GM19395 (cell line): ENCODE measurements around the gene BABAM1.

Source experiments
- ATAC-seq: cut with Tn5 transposase; IDR thresholded peaks from one replicate; pipeline ENCODE4 v1.9.1; 2021; ENCODE audit warnings: mild to moderate bottlenecking, moderate library complexity; ENCODE audit not compliant: unreplicated experiment

Gene BABAM1

GRCh38 chr19:17302391-17303166 lies 35.3 kb downstream of the BABAM1 start:
- ATAC-seq, result no peak

GRCh38 chr19:17303167-17303939 lies 36.1 kb downstream of the BABAM1 start, which contains the start of gene ABHD8:
Gene ABHD8 (minus strand): TSS chr19:17303425. CDS start chr19:17301616, 1,809 bp downstream.
- peak; percentile 59 for ATAC-seq

DNA sequence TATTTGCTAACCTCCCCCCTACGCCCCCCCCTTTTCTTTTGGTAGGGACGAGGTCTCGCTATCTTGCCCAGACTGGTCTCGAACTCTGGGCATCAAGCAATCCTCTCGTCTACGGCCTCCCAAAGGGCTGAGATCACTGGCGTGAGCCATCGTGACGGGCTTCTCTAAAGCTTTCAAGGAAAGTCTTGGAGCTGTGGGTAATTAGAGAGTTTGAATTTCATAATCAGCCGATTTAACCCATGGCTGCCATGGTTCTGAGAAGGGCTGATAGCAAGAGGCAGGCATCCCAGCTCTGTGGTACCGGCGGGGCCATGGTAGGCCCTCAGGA lies 36.7 kb downstream of the BABAM1 start:
- no peak for ATAC-seq

- ATAC-seq, result no peak
Observed at GRCh38 chr19:17304386-17305215, 37.4 kb downstream of the BABAM1 start.

GRCh38 chr19:17305216-17305516 lies 37.9 kb downstream of the BABAM1 start:
- ATAC-seq, result no peak

DNA sequence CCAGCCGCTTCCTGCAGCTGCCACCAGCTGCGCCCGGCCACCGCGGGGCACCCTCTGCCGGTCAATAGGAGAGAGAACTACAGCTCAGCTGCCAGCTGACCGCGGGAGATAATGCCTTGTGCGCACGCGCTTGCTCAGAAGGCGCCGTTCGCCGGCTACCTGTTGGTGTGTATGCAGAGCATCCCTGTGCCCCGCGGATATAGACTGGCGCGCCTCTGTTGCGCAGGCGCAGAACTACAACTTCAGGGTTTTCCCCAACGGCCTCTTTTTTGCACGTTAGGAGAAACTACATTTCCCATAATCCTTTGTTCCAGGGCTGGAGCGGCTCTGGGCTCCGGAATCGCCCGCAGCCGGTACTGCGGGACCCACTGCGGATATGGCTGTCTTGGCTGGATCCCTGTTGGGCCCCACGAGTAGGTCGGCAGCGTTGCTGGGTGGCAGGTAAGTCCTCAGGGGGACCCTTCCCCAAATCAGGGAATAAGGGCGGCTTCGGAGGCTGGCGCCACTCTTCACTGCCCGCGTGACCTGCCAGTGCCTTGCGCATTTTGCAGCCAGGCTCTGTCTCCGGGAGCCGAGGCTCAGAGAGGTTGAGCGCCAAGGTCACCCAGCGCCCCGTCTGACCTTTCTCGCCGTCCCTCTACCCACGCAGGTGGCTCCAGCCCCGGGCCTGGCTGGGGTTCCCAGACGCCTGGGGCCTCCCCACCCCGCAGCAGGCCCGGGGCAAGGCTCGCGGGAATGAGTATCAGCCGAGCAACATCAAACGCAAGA lies 38.5 kb downstream of the BABAM1 start, which contains the start of gene MRPL34:
MRPL34 (plus strand) TSS at position 356 of the 768 bp plus-strand sequence; CDS start at position 377, 21 bp downstream.
- peak; percentile 60 for ATAC-seq

- no peak for ATAC-seq
Observed at GRCh38 chr19:17306285-17306714, 39.1 kb downstream of the BABAM1 start.

DNA sequence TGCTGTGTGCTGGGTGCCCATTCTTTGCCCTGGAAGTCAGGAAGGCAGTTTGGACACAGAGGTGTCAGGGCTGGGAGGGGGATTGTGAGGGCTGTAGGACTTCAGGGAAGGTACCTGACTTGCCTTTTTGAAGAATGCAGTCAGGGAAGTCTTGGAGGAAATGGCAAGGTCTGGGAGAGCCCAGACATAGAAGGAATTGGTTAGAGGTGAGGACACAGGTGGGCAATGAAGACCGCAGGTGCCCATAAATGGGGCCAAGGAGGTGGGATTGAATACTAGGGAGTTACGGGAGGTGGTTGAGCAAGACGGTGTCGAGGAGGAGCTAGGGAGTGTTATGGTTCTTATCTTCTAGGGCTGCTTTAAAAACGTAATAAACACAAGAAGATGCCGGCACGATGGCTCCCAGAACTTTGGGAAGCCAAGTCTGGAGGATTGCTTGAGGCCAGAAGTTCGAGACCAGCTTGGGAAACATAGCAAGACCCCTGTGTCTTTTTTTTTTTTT lies 40.7 kb downstream of the BABAM1 start:
- ATAC-seq, result no peak

GRCh38 chr19:17309198-17309964 lies 42.1 kb downstream of the BABAM1 start, which contains the start of gene DDA1:
Gene DDA1 (plus strand): TSS chr19:17309563. CDS start chr19:17309655, 92 bp downstream.
- ATAC-seq, result peak; percentile 58

DNA sequence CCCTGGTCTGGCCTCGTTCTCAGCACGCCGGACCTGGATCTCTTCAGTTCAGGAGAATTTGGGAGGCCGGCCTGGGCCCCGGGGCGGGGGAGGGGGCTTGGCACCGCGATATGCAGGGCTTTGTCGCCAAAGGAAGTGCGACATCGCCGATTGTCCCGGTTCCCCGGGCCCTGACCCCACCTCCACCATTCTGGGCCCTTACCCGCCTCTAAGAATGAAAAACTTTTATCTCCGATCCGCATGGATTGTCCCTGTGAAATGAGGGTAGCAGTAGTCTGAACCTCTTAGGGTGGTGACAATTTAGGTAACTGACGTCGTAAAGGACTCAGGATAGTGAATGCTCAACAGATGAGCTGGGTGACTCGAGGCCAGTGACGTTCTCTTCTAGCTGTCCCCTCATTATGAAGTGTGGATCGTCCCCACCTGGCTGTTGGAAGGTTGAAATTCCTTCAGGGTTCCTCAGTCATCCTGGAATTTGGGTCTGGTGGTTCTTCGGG lies 42.8 kb downstream of the BABAM1 start:
- ATAC-seq, result no peak

- ATAC-seq, result no peak
Observed at GRCh38 chr19:17311455-17312188, 44.4 kb downstream of the BABAM1 start.

- no peak for ATAC-seq
Observed at GRCh38 chr19:17312189-17313113, 45.2 kb downstream of the BABAM1 start.

- no peak for ATAC-seq
Observed at GRCh38 chr19:17314007-17314593, 46.9 kb downstream of the BABAM1 start.

- no peak for ATAC-seq
Observed at GRCh38 chr19:17318966-17319365, 51.7 kb downstream of the BABAM1 start.

- ATAC-seq, result no peak
Observed at GRCh38 chr19:17319473-17320238, 52.4 kb downstream of the BABAM1 start.

- ATAC-seq, result no peak
Observed at GRCh38 chr19:17320435-17320834, 53.2 kb downstream of the BABAM1 start.
